ENCODE results near the gene LRRC4. TPM values are rescaled to one million over a fixed set of nuclear protein-coding genes. Genes with fewer than 3 reads are reported as not detected.

The LRRC4 gene
- total and polyA plus RNA-seq, 2 donors (not counting 3 experiments of a cell fraction or from before 2014, with no cell fraction given): 3.8 to 4.2 TPM

DNA sequence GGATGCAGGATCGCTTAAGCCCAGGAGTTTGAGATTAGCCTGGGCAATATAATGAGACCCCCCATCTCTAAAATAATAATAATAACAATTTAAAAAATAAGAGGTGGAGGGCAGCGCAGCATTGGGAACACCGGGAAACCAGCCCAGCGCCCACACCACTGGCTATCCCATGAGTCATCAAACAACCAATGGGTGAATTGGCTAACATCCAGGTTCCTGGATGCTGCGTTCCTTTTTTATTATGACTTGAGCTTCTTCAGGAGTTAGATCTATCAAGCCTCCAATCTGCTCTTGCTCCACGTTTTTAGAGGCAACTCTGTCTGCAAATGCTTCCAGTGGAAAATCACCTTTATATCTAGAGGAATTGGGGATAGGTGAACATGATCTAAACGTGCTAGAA is 10.0 kb upstream of the LRRC4 start:
- TF ChIP-seq POLR2AphosphoS5 (IDR thresholded peaks at IDR 0.05; ENCODE audit: insufficient read depth, low read depth, low read length): no peak
- TF ChIP-seq, protein P1, sequence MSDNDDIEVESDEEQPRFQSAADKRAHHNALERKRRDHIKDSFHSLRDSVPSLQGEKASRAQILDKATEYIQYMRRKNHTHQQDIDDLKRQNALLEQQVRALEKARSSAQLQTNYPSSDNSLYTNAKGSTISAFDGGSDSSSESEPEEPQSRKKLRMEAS (IDR thresholded peaks at IDR 0.05; ENCODE audit: insufficient read depth, insufficient read length): no peak
- TF ChIP-seq GATA2 (IDR thresholded peaks at IDR 0.05; ENCODE audit: insufficient read depth, insufficient read length, low read depth, low read length): no peak
- peak; percentile 12 for TF ChIP-seq JUN (IDR thresholded peaks at IDR 0.05; ENCODE audit: borderline replicate concordance, insufficient read depth, insufficient read length, low read depth)
- TF ChIP-seq FOS (IDR thresholded peaks at IDR 0.05; ENCODE audit: borderline replicate concordance, insufficient read depth, low read length): peak; percentile 58
- TF ChIP-seq POLR2A (IDR thresholded peaks at IDR 0.05; ENCODE audit: low read depth, low read length): no peak
- Histone ChIP-seq H3K4me3 (replicated peaks in 1 of 3; ENCODE audit: insufficient read depth in 1 of 3, low read depth in 1 of 3, low read length in 3 of 3) (no peak overlapping the region), H3K9me3 (replicated peaks; ENCODE audit: control insufficient read depth, insufficient read depth, low read length) (no peaks in the 10 kb centered on the region), H4K20me1 (replicated peaks; ENCODE audit: control insufficient read depth, extremely low read depth, insufficient read depth, low read length) (peaks cover 7% of the 10 kb centered on the region), H3K4me2 (ENCODE audit: insufficient read depth, low read length) (no peak overlapping the region), H3K9ac (replicated peaks; ENCODE audit: extremely low read depth, insufficient read depth, low read length) (no peak overlapping the region), H3K4me1 (ENCODE audit: control insufficient read depth, extremely low read depth, insufficient read depth, low read length) (peaks cover 18% of the 10 kb centered on the region), H3K27ac (ENCODE audit: insufficient read depth, low read depth, low read length) (no peak overlapping the region), H3K9me1 (replicated peaks; ENCODE audit: control insufficient read depth, extremely low read depth, insufficient read depth, low read length) (no peaks in the 10 kb centered on the region), H3K36me3 (ENCODE audit: control insufficient read depth in 2 of 2, extremely low read depth in 1 of 2, insufficient read depth in 2 of 2, low read length in 2 of 2) (peaks cover 0 to 3% of the 10 kb centered on the region in 2 experiments), H3K79me2 (ENCODE audit: control insufficient read depth, insufficient read depth, low read length) (peaks cover 4% of the 10 kb centered on the region), H3K27me3 (ENCODE audit: control insufficient read depth in 2 of 2, insufficient read depth in 2 of 2, low read length in 2 of 2) (no peaks in the 10 kb centered on the region), H2AFZ (ENCODE audit: low read depth, low read length) (no peak overlapping the region)
- POLR2A ChIA-PET: no interaction called here
- CTCF ChIA-PET: interaction anchor here (1.2 to 2.7 kb wide), 5 partner anchors 11 to 333 kb away, joined by 3 to 9 read pairs (median 3); no protein-coding TSS in a partner anchor
- FAIRE-seq (peak; percentile 64), DNase-seq (ENCODE audit: low read depth, low spot score) (peak; percentile 44)
- intact Hi-C loops (cut with micrococcal nuclease): no loop called here
- dilution Hi-C loops (cut with MboI; ENCODE audit: extremely low pct_ligation_motif_present, low sequenced_read_pairs): no loop called here
- BruUV-seq (replicated peaks): no TSS peak

DNA sequence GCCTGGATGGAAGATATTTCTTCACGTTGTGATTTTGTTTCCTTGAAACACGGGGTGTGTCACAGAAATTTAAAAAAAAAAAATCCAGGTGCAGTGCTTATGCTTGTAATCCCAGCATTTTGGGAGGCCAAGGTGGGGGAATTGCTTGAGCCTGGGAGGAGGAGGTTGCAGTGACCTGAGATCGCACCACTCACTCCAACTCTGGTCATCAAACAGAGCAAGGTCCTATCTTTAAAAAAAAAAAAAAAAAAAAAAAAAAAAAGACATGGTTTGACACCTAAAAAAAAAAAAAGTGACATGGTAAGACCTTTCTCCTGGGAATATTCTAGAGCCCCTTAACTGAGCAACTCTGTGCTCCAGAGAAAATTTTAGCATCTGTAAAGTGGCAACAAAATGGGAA is 9.0 kb upstream of the LRRC4 start:
- TF ChIP-seq GATA2 (IDR thresholded peaks at IDR 0.05; ENCODE audit: insufficient read depth, insufficient read length, low read depth, low read length) (no peak), MYC (IDR thresholded peaks at IDR 0.05; ENCODE audit: low read depth, low read length) (no peak), FOS (IDR thresholded peaks at IDR 0.05; ENCODE audit: borderline replicate concordance, insufficient read depth, low read length) (no peak), POLR2A (IDR thresholded peaks at IDR 0.05; ENCODE audit: low read depth, low read length) (no peak), POLR2AphosphoS5 (IDR thresholded peaks at IDR 0.05; ENCODE audit: insufficient read depth, low read depth, low read length) (no peak), JUN (IDR thresholded peaks at IDR 0.05; ENCODE audit: borderline replicate concordance, insufficient read depth, insufficient read length, low read depth) (no peak), EZH2 (IDR thresholded peaks at IDR 0.05; ENCODE audit: borderline replicate concordance, low read depth, low read length, severe bottlenecking) (no peak)
- TF ChIP-seq, protein P2, sequence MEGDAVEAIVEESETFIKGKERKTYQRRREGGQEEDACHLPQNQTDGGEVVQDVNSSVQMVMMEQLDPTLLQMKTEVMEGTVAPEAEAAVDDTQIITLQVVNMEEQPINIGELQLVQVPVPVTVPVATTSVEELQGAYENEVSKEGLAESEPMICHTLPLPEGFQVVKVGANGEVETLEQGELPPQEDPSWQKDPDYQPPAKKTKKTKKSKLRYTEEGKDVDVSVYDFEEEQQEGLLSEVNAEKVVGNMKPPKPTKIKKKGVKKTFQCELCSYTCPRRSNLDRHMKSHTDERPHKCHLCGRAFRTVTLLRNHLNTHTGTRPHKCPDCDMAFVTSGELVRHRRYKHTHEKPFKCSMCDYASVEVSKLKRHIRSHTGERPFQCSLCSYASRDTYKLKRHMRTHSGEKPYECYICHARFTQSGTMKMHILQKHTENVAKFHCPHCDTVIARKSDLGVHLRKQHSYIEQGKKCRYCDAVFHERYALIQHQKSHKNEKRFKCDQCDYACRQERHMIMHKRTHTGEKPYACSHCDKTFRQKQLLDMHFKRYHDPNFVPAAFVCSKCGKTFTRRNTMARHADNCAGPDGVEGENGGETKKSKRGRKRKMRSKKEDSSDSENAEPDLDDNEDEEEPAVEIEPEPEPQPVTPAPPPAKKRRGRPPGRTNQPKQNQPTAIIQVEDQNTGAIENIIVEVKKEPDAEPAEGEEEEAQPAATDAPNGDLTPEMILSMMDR (IDR thresholded peaks at IDR 0.05; ENCODE audit: extremely low read depth in 1 of 2, insufficient read depth in 1 of 2, low read depth in 1 of 2, low read length in 2 of 2): no peak
- TF ChIP-seq, protein P1 (IDR thresholded peaks at IDR 0.05; ENCODE audit: insufficient read depth, insufficient read length): no peak
- Histone ChIP-seq H3K4me3 (replicated peaks in 1 of 3; ENCODE audit: insufficient read depth in 1 of 3, low read depth in 1 of 3, low read length in 3 of 3) (no peak overlapping the region), H4K20me1 (replicated peaks; ENCODE audit: control insufficient read depth, extremely low read depth, insufficient read depth, low read length) (peaks cover 7% of the 10 kb centered on the region), H3K27me3 (ENCODE audit: control insufficient read depth in 2 of 2, insufficient read depth in 2 of 2, low read length in 2 of 2) (no peaks in the 10 kb centered on the region), H2AFZ (ENCODE audit: low read depth, low read length) (no peak overlapping the region), H3K9me3 (replicated peaks; ENCODE audit: control insufficient read depth, insufficient read depth, low read length) (no peaks in the 10 kb centered on the region), H3K36me3 (ENCODE audit: control insufficient read depth in 2 of 2, extremely low read depth in 1 of 2, insufficient read depth in 2 of 2, low read length in 2 of 2) (peaks cover 0 to 3% of the 10 kb centered on the region in 2 experiments), H3K4me1 (ENCODE audit: control insufficient read depth, extremely low read depth, insufficient read depth, low read length) (peaks cover 12% of the 10 kb centered on the region), H3K9me1 (replicated peaks; ENCODE audit: control insufficient read depth, extremely low read depth, insufficient read depth, low read length) (no peaks in the 10 kb centered on the region), H3K79me2 (ENCODE audit: control insufficient read depth, insufficient read depth, low read length) (peaks cover 4% of the 10 kb centered on the region), H3K27ac (ENCODE audit: insufficient read depth, low read depth, low read length) (no peak overlapping the region), H3K9ac (replicated peaks; ENCODE audit: extremely low read depth, insufficient read depth, low read length) (no peak overlapping the region), H3K4me2 (ENCODE audit: insufficient read depth, low read length) (no peak overlapping the region)
- FAIRE-seq: no peak
- intact Hi-C loops (cut with micrococcal nuclease): no loop called here
- dilution Hi-C loops (cut with MboI; ENCODE audit: extremely low pct_ligation_motif_present, low sequenced_read_pairs): no loop called here
- POLR2A ChIA-PET: no interaction called here
- CTCF ChIA-PET: interaction anchor here (1.2 to 2.7 kb wide), 6 partner anchors 8 to 170 kb away, joined by 3 to 9 read pairs (median 3); no protein-coding TSS in a partner anchor
- DNase-seq (ENCODE audit: low read depth, low spot score): no peak
- BruUV-seq (replicated peaks): no TSS peak
